Lung microvascular endothelial cell (primary cell): Measurements from ENCODE around the gene MMS19. TPM values are rescaled to one million over a fixed set of nuclear protein-coding genes. Genes with fewer than 3 reads are reported as not detected.
A peak's percentile ranks its signal among the peaks of the same experiment; 100 is the strongest.
"Not testable (repeated sequence)": the region's sequence is repeated elsewhere in the genome, so short reads cannot be mapped to it uniquely, and the experiment has no call there.

Experiments used
- DNase-seq, 2 donors: peaks; one replicate each; pipeline versions ENCODE4 v3.0.0 to v3.0.0-alpha.2; 2010; ENCODE audit warnings: low read depth in 2 of 2
- total RNA-seq: library from RNA; depleted of rRNA; stranded (reverse); fragments of >200 nt; gene quantifications from 2 replicates; pipeline ENCODE4 v1.2.1, GENCODE V29; 2014

The MMS19 gene
- total RNA-seq, 1 donor from 2014 or later = 47.2 TPM

DNA sequence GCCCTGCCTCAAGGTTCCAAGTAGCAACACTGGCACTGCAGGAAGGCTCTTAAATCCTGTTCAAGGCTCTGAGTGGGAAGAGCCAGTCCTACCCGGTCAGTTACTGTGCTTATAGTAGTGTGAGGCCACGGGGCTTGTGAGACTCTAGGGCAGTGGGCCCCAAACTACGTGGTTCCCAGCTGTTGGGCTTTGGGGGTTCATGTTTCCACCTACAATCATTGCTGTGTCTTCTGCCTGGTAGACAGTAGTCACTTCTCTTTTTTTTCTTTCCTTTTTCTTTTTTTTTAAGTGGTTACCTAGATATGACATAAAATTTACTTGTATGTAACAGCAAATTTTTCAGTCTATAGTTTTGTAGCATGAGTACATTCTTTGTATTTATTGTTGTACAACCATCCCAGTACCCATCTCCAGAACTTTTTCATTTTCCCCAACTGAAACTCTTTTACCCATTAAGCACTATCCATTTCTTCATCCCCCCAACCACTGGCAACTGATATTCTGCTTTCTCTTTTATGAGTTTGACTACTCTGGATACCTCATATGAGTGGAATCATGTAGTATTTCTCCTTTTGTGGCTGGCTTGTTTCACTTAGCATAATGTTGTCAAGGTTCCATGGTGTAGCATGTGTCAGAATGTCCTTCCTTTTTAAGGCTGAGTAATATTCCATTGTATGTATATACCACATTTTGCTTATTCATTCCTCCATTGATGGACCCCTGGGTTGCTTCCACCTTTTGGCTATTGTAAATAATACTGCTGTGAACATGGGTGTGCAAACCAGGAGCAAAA is 8.2 kb upstream of the MMS19 start:
- DNase-seq = no peak

DNA sequence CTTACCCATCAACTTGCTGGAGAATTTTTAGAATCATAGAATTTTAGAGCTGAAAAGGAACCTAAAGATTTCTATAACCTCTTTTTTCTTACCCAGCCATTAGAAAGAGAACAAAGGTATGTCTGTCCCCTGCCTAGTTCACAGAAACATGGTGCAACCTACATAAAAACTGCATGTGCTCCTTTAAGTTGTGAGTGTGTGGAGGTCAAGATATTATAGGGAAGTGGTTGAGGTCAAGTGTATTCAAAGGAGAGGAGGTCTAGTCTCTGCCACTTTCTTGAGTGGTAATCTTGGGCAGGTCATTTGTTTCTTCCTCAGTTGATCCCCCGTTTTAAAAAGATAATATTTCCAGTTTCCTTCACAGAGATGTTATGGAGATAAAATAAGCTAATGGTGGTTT is 6.9 kb upstream of the MMS19 start:
- no peak for DNase-seq

DNA sequence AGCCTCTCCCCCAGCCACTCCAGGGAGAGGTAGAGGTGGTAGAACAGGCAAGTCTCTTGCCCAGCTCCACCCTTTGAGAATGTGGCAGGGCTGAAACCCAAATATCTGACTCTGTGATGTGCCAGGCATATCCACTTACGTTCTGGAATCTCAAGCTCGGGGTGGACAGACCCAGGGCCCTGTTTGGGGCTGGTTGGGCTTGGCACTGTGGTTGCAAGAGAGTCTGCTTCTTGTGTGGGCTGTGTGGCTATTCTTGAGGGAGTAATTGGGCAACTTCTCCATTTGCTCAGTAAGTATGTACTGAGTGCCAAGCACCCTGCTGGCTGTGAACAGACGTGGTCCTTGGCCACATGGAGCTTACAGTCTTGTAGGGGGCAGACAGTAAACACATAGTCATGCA is 5.2 kb upstream of the MMS19 start:
- DNase-seq = no peak

DNA sequence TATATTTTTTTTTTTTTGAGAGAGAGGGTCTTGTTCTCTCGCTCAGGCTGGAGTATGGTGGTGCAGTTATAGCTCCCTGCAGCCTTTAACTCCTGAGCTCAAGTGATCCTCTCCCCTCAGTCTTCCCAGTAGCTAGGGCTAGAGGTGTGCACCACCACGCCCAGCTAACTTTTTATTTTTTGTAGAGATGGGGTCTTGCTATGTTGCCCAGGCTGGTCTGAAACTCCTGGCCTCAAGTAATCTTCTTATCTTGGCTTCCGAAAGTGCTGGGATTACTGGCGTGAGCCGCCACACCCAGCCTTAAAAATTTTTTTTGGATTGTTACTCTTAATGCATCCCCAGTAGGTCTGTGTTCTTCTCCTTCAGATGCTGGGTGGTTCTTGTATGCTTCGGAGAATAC is 4.7 kb upstream of the MMS19 start:
- DNase-seq = no peak

DNA sequence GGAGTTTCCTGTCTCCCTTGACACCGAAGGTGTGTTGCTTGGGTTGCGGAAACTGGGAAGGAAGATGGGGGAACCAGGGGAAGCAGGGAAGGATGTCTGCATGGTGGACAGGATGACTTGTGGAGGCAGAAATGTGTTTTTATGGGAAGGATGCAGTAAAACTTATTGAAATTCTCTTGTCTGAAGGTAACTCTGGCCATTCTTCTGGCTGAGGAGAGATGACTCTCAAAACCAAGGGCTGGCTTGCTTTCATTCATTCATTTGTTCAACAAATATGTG is 2.0 kb upstream of the MMS19 start:
- peak; percentile 63 to 75 for DNase-seq

DNA sequence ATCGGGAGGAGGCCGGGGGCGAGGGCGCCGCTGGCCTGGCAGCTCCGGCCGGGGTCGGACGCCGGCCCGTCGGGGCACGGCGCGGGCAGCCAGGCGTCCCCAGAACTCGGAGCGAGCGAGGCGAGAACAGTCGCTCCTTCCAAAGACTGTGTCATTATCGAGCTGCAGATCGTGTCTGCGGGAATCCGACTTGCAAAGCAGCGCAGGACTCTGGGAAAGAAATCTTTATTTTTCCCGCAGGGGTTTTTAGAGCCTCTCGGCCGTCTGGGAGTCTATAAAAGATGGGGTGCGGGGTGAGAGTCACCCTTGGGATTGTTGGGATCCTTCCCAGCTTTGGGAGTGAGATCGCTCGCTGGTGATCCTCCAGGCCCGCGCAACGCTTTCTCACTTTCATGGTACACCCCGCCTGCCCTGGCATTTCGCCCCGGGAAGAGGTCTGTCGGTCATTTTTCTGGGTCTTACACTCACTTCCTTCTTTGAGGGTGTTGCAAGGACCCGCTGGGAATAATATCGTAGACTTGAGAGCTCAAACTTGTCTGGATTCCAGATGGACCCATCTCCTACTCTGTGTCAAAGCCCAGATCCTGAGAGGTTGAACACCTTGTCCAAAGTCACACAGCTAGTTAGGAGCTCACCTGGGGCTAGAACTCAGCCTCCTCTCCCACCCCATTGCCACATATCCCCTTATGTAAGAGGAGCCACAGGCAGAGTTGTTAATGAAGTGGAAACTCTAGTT is 1.5 kb upstream of the MMS19 start:
- DNase-seq = peak; percentile 13 to 38

DNA sequence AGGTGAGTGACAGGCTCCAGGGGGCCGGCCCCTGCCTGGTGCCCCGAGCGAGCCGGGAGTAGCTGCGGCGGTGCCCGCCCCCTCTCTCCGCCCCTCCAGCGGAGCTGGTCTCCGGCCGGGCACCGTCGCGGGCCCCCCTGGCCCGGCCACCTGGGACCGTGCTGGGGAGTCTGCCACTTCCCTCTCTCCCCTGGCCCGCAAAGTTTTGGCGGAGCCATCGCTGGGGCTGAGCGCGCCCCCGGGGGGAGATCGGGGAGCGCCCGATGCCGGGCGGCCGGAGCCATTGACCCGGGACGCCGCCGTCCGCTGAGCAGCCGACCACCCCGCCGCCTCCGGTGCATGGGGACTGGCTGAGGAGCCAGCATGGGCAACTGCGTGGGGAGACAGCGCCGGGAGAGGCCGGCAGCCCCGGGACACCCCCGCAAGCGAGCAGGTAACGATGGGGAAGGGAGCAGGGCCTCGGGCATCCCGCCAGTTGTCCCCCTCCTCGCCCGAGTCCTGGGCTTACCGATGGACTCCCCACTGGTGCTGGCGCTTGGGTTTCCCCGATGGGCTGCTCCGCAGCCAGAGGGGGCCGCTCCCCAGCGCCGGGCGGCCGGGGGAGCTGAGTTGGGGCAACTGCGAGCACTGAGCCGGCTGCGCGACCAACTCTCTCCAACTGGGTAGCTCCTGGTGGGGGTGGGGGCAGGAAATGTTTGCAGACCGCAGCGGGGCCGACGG is 779 bp upstream of the MMS19 start, which contains the start of gene UBTD1:
Gene UBTD1 (plus strand): TSS at position 84 of the 720 bp plus-strand sequence. CDS start 280 bp downstream, at position 364.
- peak; percentile 64 to 66 for DNase-seq

DNA sequence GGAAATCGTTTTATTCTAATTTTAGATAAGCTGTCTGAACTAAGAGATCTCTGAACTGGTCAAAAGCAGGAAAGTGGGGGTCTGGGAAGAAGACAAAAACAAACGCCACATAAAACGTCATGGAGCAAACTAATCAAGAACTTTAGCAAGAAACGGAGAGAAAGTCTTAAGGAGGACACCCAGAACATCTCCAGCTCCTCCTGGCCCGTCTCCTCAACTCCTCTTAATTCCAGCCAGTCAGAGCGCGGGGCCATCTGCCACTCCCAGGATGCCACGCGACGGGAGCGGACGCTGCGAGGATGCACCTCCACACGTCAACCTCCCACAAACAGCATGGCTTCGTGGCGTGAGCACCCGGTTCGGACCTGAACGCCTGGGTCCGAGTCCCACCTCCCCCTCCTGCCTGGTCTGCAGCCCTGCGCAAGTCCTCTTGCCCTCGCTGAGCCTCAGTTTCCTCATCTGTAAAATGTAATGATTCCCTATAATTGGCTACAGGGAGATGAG is 598 bp downstream of the MMS19 start:
- DNase-seq = peak; percentile 78 to 84

DNA sequence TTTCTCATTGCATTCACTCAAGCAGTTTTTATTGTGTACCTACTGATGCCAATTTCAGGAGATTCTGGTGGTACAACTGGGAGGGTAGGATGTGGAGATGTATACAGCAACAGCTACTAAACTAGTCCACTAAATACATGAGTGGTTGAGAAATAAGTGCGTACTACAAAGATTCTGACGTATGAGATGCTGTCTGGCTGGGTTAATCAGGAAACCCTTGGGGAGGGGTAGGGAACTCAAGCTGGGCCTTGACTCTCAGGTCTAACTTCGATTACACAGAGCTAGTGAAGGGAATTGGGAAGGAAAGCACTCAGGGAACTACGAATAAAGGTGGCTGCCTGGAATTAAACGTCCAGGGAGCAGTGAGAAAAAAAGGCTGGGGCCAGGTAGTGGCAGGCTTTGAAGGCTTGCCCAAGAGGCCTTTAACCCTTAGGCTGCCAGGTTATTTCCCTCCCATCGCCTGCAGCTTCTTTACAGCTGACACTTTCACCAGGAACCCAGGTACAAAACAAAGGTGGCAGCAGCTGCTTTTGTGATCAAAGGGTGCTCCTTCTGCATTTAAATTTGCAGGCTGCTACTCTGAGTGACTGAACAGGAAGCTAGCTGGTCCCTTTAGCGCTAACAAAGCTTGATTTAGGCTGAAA is 3.2 kb downstream of the MMS19 start:
- DNase-seq = peak in 1 of 2 donors; percentile 71

DNA sequence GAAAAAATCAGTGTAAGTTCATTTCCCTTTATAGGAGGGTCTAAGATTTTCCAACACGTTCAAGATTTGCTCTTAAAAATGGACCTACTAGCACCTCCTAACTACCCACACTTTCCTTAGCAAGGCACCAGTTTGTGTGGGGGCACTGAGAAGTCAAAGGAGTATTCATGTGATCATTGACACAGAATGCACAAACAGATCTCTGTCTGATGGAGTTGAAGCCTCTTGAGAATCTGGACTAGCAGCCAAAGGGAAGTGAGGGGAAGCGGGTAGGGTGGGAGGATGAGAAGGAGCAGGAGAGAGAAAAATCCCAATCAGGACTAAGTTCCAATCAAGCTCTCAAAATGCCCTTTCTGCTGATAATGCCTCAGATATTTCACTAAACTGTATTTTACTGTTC is 4.1 kb downstream of the MMS19 start:
- DNase-seq = no peak

DNA sequence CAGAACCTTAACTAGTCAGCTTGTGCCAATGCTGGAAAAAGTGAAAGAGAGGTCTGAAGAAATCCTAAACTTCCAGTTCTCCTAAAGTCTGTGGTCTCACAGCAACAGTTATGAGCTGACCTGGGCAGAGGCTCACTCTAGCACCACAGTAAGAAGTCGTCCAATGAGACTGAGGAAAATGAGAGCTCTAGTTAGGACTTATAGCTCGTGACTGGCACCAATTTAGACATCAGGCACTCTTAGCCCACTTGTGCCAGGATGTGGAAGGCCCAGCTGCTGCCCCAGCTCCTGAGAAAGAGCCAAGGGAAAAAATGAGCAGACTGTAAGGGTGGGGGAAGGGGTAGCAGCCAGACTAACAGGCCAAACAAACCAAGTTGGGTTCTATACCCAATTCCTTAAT is 7.6 kb downstream of the MMS19 start:
- peak in 1 of 2 donors; percentile 17 for DNase-seq

DNA sequence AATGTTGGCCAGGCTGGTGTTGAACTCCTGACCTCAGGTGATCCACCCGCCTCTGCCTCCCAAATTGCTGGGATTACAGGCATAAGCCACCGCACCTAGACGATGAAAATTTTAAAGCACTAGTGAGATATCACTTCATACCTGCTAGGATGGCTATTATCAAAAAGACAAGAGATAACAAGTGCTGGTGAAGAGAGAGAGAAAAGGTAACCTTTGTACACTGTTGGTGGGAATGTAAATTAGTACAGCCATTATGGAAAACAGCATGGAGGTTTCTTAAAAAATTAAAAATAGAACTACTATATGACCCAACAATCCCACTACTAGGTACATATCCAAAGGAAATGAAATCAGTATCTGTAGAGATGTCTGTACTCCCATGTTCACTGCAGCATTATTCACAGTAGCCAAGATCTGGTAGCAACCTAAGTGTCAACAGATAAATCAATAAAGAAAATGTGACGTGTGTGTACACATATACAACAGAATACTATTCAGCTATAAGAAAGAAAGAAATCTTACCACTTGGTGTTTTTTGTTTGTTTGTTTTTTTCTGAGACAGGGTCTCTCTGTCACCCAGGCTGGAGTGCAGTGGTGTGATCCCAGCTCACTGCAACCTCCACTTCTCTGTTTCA is 12.5 kb downstream of the MMS19 start:
- DNase-seq = no peak

DNA sequence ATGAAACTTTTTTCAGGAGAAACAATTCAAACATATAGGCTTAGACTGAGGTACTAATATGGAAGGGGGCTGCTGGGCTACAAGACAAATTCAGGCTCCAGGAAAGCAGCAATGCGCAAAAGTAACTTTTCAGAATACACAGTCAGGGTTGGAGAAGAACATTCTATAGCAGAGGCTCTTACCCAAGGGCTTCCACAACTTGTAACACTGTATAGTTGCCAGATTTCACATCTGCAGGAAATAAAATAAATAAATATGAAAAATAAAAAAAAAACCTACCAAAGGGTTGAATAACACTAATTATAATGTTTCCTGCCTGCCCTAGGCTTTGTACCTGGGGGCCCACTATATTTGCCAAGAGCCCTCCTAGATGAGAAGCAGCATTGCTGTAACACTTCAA is 14.3 kb downstream of the MMS19 start:
- DNase-seq = peak; percentile 16 to 33

DNA sequence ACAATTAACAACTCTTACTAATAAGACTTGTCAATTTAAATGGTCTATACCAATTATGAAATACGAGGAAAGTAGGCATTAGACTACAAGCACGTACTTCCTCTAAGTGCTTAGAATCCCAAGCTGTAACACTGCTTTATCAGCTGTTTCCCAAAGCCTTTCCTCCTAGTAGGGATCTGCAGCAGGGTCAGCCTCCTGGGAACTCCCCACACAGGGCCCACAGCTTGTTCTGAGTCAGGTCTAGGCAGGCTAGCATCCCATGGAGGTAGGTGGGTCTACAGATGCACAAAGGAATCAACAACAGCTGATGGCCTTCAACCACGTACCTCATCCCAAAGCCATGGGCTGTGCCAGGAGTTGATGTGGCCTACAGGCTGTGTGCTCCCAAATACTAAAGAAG is 14.7 kb downstream of the MMS19 start:
- DNase-seq = peak; percentile 23 to 69

DNA sequence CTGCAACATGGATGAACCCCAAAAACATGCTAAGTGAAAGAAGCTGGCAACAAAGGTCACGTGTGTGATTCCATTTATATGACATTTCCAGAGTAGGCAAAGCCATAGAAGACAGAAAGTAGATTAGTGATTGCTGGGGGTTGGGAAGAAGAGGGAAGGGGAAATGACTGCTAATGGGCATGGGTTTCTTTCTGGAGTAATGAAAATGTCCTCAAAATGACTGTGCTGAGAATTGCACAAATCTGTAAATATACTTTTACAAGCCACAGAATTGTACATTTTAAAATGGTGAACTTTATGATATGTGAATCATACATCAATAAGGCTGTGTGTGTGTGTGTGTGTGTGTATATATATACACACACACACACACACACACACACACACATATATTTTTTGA is 15.8 kb downstream of the MMS19 start:
- DNase-seq = no peak

DNA sequence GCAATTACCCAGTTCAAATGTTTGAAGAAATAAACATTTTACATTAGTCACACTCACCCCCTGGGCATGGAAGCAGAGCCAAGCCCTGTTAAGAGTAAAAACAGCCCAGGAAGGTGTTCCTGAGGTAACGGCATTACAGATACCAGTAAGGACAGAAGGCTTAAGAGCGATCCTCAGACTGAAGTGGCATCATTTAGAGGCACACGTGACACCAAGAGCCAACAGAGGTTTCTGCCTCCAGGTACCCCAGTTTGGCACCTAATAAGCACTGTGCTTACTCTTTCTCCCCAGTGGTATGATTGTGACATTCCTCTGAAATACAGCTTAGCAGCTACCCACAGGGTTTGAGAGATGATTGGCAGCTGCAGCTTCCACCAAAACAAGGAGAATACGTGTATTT is 17.2 kb downstream of the MMS19 start:
- DNase-seq = no peak

DNA sequence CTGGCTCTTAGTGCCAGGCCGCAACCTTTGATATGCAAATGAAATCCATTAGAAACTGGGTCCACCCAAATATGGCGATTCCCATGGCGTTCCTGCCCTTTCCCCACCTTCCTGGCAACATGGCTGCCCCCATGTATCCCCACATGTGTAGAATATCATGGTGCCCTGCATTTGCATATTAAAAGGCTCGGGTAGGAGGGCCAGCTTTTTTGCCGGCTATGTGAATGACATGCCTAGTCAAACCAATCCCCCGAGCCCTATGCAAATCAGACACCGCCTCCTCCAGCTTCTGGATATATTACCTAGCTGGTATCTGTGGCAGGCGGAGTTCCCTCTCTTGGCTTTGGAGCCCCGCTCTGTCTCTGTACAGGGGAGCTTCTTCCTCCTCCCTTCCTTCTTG is 18.3 kb downstream of the MMS19 start:
- no peak for DNase-seq

DNA sequence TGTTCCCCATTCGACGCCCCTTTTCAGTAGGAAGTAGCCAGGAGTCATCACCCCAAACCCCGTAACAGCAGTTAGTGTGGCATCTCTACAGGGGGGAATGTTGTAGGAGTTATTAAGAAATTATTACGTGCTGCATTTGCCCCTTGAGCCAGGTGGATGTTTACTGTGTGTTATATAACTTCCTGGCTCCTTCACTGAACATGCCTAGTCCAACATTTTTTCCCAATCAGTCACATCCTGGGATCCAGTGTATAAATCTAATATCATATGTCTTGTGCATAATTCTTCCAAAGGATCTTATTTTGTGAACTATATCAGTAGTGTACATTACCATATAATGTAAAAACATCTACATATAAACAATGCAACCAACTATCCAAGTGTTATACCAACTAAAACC is 18.8 kb downstream of the MMS19 start:
- DNase-seq = not testable (repeated sequence)

DNA sequence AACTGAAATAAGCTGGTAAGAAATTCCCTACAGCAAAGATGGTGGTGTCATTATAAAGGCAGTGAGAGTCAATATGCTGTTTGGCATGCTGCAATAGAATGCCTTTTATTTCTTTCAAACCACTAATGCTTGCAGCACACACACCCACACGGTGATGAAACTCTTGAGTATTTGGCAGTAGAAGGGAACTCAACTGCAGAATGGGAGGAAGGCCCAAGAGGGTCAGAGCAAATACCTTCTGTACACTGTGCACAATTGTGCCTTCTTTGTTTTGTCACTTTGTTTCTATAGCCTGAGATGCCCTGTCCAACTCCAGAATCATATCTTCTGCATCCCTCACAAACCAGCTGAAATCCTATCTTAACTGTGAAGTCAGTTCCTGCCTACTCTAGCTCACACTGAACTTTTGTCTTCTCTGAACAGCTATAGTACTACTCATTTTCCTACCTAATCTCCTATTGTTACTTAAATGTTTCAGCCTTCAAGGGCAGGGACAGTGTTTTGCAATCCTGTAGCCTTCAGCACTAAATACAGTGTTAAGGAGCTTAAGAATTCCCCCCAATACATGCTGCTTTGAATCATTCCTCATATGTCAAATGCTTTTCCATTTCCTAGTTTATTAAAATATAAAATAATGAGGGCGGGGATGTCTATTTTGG is 22.2 kb downstream of the MMS19 start:
- DNase-seq = no peak

DNA sequence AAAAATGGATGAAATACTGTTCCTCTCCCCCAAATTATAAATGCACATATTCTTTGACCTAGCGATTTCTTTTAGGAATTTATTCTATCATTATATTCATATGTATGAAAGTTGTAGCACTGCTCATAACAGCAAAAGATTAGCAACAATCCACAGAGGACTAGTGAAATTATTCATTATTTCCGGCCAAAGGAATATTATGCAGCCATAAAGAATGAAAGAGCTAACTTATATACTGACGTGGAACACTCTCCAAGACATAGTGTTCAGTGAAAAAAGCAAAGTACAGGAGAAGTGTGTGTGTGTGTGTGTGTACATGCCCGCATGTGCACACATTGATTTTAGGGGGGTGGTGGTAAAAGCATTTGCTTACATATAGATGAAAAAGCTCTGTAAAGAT is 23.3 kb downstream of the MMS19 start:
- DNase-seq = no peak

DNA sequence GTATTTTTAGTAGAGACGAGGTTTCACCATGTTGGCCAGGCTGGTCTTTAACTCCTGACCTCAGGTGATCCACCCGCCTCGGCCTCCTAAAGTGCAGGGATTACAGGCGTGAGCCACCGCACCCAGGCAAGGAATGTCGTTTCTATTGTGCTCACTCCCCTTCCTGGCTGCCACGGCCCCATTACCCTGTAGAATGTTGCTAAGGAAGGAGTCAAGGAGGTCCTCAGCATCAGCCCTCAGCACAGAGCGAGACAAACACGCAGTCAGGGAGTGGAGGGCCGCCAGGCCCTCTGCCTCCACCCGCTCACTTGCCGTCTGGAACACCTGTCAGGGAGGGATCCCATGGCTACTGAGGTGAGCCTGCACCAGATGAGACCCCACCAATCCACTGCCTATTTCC is 29.4 kb downstream of the MMS19 start:
- DNase-seq = not testable (repeated sequence)
